Activated gamma-delta T cell treated with anti-CD3 and anti-CD28 coated beads, Interleukin-2, amount 50 U/mL, for 16 hours (primary cell): Measurements from ENCODE around the gene THAP4.

Source experiments
- DNase-seq: peaks from one replicate; pipeline ENCODE4 v3.0.0-alpha.2; 2020; ENCODE audit warnings: low read depth

THAP4 gene

GRCh38 chr2:241638940-241639339, 2.0 kb upstream of the THAP4 start:
- DNase-seq: no peak

- DNase-seq: no peak
Measured at GRCh38 chr2:241637795-241638660, 1.1 kb upstream of the THAP4 start.

- DNase-seq: no peak
Measured at GRCh38 chr2:241636182-241637017, 558 bp downstream of the THAP4 start.

GRCh38 chr2:241635756-241636155, 1.2 kb downstream of the THAP4 start:
- DNase-seq: no peak

GRCh38 chr2:241633561-241633960, 3.4 kb downstream of the THAP4 start:
- DNase-seq: no peak

- no peak for DNase-seq
Measured at GRCh38 chr2:241632478-241633325, 4.3 kb downstream of the THAP4 start.

GRCh38 chr2:241629762-241630435, 7.1 kb downstream of the THAP4 start:
- no peak for DNase-seq

- no peak for DNase-seq
Measured at GRCh38 chr2:241627675-241628074, 9.3 kb downstream of the THAP4 start.

- DNase-seq: peak; percentile 32
Measured at GRCh38 chr2:241620419-241620769, 16.6 kb downstream of the THAP4 start.

- no peak for DNase-seq
Measured at GRCh38 chr2:241619597-241620418, 17.1 kb downstream of the THAP4 start.

GRCh38 chr2:241618829-241619228, 18.1 kb downstream of the THAP4 start:
- no peak for DNase-seq

- no peak for DNase-seq
Measured at GRCh38 chr2:241618296-241618805, 18.6 kb downstream of the THAP4 start.

GRCh38 chr2:241617431-241618154, 19.4 kb downstream of the THAP4 start:
- DNase-seq: no peak

- DNase-seq: no peak
Measured at GRCh38 chr2:241616168-241617125, 20.5 kb downstream of the THAP4 start.

- DNase-seq: no peak
Measured at GRCh38 chr2:241615522-241616052, 21.4 kb downstream of the THAP4 start.

GRCh38 chr2:241615041-241615440, 21.9 kb downstream of the THAP4 start:
- no peak for DNase-seq

- no peak for DNase-seq
Measured at GRCh38 chr2:241613017-241613780, 23.8 kb downstream of the THAP4 start.
